Islet of Langerhans (tissue), 1 donor: ENCODE measurements around the gene QSOX2.

ENCODE experiments used
- FAIRE-seq: peaks from one replicate; lab custom pipeline; 2011; peaks lifted over from hg19 to GRCh38; lab: Jason Lieb, UNC

Gene QSOX2

GRCh38 chr9:136172412-136173079 lies 73.1 kb downstream of the QSOX2 start:
- no peak for FAIRE-seq

- no peak for FAIRE-seq
Measured at GRCh38 chr9:136171801-136172411, 73.7 kb downstream of the QSOX2 start.

- FAIRE-seq = no peak
Measured at GRCh38 chr9:136171009-136171800, 74.4 kb downstream of the QSOX2 start.

DNA sequence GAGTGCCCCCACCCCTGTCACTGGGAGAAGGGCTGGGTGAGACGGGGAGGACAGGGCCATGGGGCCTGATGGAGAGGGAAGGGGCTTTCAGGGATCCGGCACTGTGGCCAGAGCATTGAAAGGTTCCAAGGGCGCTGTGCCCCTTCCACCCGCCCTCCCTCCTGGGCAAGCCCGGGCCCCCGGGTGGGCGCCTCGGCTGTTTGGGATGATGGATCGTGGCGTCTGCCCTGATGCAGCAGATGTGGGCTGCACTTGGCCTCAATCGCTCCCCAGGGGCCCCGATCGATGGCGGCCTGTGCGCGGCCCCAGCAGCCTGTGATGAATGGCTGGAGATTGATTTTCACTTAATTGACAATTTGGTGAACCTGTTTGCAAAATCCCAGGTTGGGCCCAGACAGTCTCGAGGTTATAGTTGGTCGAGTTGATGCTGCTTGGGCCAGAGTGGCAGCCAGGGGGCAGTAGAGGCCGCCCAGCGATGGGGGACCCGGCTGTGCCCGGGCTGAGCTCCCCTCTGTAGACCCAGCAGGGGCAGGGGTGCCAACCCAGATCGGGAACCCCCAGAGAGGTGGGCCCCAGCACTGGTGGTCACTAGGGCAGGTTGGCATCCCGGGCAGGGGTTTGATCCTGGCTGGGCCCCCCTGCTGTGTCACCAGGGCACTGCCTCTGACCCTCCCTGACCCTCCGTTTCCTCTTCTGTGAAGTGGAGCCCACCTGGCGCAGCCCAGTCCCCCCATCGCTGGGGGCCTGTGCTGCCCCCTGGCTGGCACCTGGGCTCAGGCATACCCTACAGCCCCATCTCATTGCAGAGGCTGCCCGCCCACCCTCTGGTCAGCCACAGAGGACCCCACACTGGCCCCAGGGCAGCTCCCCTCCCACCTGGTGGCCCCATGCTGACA lies 75.4 kb downstream of the QSOX2 start:
- FAIRE-seq = no peak

DNA sequence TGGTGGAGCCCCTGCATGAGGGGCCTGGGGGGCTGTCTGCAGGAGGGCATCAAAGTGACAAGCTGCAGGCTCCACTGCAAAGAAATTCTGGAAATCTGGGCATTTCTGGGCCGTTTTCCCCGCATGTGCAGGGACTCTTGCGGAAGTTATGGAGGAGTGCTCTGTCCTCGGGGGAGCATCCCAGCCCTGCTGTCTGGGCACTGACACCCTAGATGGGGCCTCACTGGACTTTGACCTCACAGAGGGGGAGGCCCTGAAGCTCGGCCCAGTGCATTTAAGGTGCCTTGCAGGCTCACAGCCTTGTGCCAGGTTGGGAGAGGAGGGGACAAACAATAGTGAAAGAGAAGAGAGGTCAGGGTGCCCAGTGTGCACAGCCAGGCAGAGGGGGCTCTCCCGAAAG lies 76.1 kb downstream of the QSOX2 start:
- no peak for FAIRE-seq

- FAIRE-seq = no peak
Measured at GRCh38 chr9:136163248-136163850, 82.3 kb downstream of the QSOX2 start.

GRCh38 chr9:136160995-136161610 lies 84.5 kb downstream of the QSOX2 start:
- FAIRE-seq = no peak

DNA sequence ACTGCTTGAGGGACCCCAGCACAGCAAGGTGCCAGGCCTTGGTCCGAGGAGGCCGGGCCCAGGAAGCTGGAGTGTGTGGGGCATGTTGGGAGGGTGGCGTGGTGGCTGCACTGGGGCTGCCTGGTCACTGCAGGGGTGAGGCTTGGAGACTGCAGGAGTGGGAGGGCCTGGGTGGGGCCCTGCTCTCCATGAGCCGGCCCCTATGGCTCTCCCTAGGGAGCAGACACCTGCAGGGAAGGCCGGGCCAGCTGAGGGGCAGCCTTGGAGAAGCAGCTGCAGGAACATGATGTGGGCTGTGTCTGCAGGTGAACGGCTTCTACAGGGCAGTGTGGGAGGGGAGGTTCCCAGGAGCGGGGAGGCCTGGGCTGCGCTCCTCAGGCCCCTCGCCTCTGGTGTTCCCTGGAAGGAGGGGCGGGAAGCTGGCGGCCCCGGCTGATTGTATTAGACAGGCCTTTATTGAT lies 85.2 kb downstream of the QSOX2 start:
- no peak for FAIRE-seq

DNA sequence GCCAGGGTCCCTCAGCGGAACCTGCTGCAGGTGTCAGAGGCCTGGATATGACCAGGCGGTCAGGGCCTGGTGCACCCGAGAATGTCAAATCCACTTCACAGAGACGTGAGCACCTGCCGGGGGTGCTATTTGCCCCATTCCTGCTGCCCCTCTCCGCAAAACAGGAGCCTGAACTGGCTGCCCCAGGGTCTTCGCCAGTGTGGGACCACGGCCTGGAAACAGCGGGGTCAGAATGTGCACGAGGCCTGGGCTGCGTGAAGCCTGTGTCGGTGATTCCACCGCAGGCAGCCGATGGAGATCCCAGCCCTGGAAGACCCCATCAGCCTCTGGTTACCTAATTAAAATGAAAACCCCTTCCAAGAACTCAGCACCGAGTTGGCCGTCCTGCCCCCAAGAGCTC lies 85.8 kb downstream of the QSOX2 start:
- FAIRE-seq = no peak

GRCh38 chr9:136157477-136158265 lies 87.9 kb downstream of the QSOX2 start:
- no peak for FAIRE-seq
